RWPE1 (cell line): ENCODE results near the gene COBL.

Experiments
- CTCF ChIA-PET: fragments of 350-600 bp; sonication (Branson Sonifier 250); formaldehyde crosslinking; extraction: SDS; loops from one replicate; lab custom pipeline; 2021; lab: Yijun Ruan, JAX
- POLR2A ChIA-PET: fragments of 400-600 bp; formaldehyde crosslinking; extraction: SDS; loops from one replicate; lab custom pipeline; 2020; ENCODE audit warnings: antibody characterized with exemption; ENCODE audit not compliant: low non-redundant PET; lab: Yijun Ruan, JAX
- DNase-seq: peaks from one replicate; pipeline ENCODE4 v3.0.0; 2012; ENCODE audit warnings: low spot score
- H3K27ac ChIP-seq: fragments of 450-650 bp; 2 replicates; pipeline ENCODE4 v1.5.1; 2017
- CTCF ChIP-seq: fragments of 450-650 bp; conservative IDR thresholded peaks from 2 replicates; pipeline ENCODE4 v1.5.1; 2017; ENCODE audit warnings: low read depth, mild to moderate bottlenecking

The COBL gene

GRCh38 chr7:51101111-51101757 is 215.4 kb downstream of the COBL start:
- POLR2A ChIA-PET: no interaction called here
- no peak overlapping the region for H3K27ac ChIP-seq
- TF ChIP-seq CTCF: no peak
- DNase-seq: no peak
- CTCF ChIA-PET: interaction anchor here (0.6 kb wide), 1 partner anchor 22 kb away, joined by 3 read pairs; no protein-coding TSS in a partner anchor

GRCh38 chr7:51090411-51090810 is 226.2 kb downstream of the COBL start:
- DNase-seq: no peak
- H3K27ac ChIP-seq: no peak overlapping the region
- ChIA-PET POLR2A (no interaction called here), CTCF (interaction anchor here (1.1 kb wide), 1 partner anchor 71 kb away, joined by 3 read pairs; no protein-coding TSS in a partner anchor)
- no peak for TF ChIP-seq CTCF

- no peak overlapping the region for H3K27ac ChIP-seq
- DNase-seq: no peak
- CTCF ChIA-PET: interaction anchor here (0.6 to 1.1 kb wide), 2 partner anchors 13 to 345 kb away, joined by 3 read pairs; no protein-coding TSS in a partner anchor
- no peak for TF ChIP-seq CTCF
- POLR2A ChIA-PET: no interaction called here
These were observed 231.4 kb downstream of the COBL start for GRCh38 chr7:51085034-51085692.

GRCh38 chr7:51084121-51084520 is 232.5 kb downstream of the COBL start:
- no peak overlapping the region for H3K27ac ChIP-seq
- CTCF ChIA-PET: interaction anchor here (1.1 kb wide), 1 partner anchor 346 kb away, joined by 3 read pairs; no protein-coding TSS in a partner anchor
- no peak for TF ChIP-seq CTCF
- POLR2A ChIA-PET: no interaction called here
- no peak for DNase-seq

- ChIA-PET POLR2A (interaction anchor here (0.6 kb wide), 1 partner anchor 58 kb away, joined by 4 read pairs; no protein-coding TSS in a partner anchor), CTCF (interaction anchor here (0.7 kb wide), 1 partner anchor 336 kb away, joined by 3 read pairs; no protein-coding TSS in a partner anchor)
These were observed 233.6 kb downstream of the COBL start for GRCh38 chr7:51082940-51083533.

More at GRCh38 chr7:51082940-51083533, 233.6 kb downstream of the COBL start:
- no peak overlapping the region for H3K27ac ChIP-seq
- no peak for DNase-seq
- no peak for TF ChIP-seq CTCF
